GM23248 (cell line): ENCODE results near the gene TRA2A. TPM values are rescaled to one million over a fixed set of nuclear protein-coding genes. Genes with fewer than 3 reads are reported as not detected.
"Not testable (repeated sequence)": the region's sequence is repeated elsewhere in the genome, so short reads cannot be mapped to it uniquely, and the experiment has no call there.

ENCODE experiments used
- DNase-seq: peaks from one replicate; pipeline ENCODE4 v3.0.0-alpha.2; 2015
- H2AFZ ChIP-seq: fragments of 200-600 bp; sonication (generic); 2 replicates; pipeline ENCODE4 v1.6.1; 2016; ENCODE audit warnings: antibody characterized with exemption
- H3F3A ChIP-seq: fragments of 200-600 bp; sonication (generic); 2 replicates; pipeline ENCODE4 v1.6.1; 2016; ENCODE audit warnings: mild to moderate bottlenecking, antibody characterized with exemption, mixed run types; ENCODE audit not compliant: insufficient read depth
- H3K27ac ChIP-seq: fragments of 200-600 bp; sonication (generic); 2 replicates; pipeline ENCODE4 v1.5.1; 2016; ENCODE audit warnings: mild to moderate bottlenecking
- H3K27me3 ChIP-seq: fragments of 200-600 bp; sonication (generic); replicated peaks from 2 replicates; pipeline ENCODE4 v1.6.1; 2016; ENCODE audit warnings: mild to moderate bottlenecking; ENCODE audit not compliant: insufficient read depth
- H3K36me3 ChIP-seq: fragments of 200-600 bp; sonication (generic); 2 replicates; pipeline ENCODE4 v1.6.1; 2016; ENCODE audit warnings: low read depth, mild to moderate bottlenecking
- H3K4me1 ChIP-seq: fragments of 200-600 bp; sonication (generic); 2 replicates; pipeline ENCODE4 v1.6.1; 2016; ENCODE audit warnings: mild to moderate bottlenecking; ENCODE audit not compliant: insufficient read depth
- H3K4me2 ChIP-seq: fragments of 200-600 bp; sonication (generic); one replicate; pipeline ENCODE4 v1.6.1; 2016; ENCODE audit warnings: mild to moderate bottlenecking; ENCODE audit not compliant: unreplicated experiment
- H3K4me3 ChIP-seq: fragments of 200-600 bp; sonication (generic); 2 replicates; pipeline ENCODE4 v1.5.1; 2016; ENCODE audit warnings: mild to moderate bottlenecking
- H3K79me2 ChIP-seq: fragments of 200-600 bp; sonication (generic); 2 replicates; pipeline ENCODE4 v1.6.1; 2016; ENCODE audit warnings: mild to moderate bottlenecking; ENCODE audit not compliant: insufficient read depth
- H3K9ac ChIP-seq: fragments of 200-600 bp; sonication (generic); 2 replicates; pipeline ENCODE4 v1.6.1; 2016; ENCODE audit warnings: mild to moderate bottlenecking
- H3K9me2 ChIP-seq: fragments of 200-600 bp; sonication (generic); 2 replicates; pipeline ENCODE4 v1.6.1; 2016; ENCODE audit warnings: mixed run types, mild to moderate bottlenecking, moderate library complexity; ENCODE audit not compliant: insufficient read depth
- H3K9me3 ChIP-seq: fragments of 200-600 bp; sonication (generic); one replicate; pipeline ENCODE4 v1.6.1; 2017; ENCODE audit warnings: low read depth
- H4K20me1 ChIP-seq: fragments of 200-600 bp; sonication (generic); 2 replicates; pipeline ENCODE4 v1.6.0; 2016; ENCODE audit not compliant: insufficient read depth
- EZH2 ChIP-seq: fragments of 200-600 bp; sonication (generic); IDR thresholded peaks from 2 replicates; pipeline ENCODE4 v1.6.1; 2018; ENCODE audit warnings: antibody characterized with exemption, mild to moderate bottlenecking; ENCODE audit not compliant: insufficient read depth, poor library complexity, severe bottlenecking
- EZH2phosphoT487 ChIP-seq: fragments of 200-600 bp; sonication (generic); IDR thresholded peaks from 2 replicates; pipeline ENCODE4 v1.6.1; 2018; ENCODE audit warnings: antibody characterized with exemption, moderate library complexity, mild to moderate bottlenecking, low read depth; ENCODE audit not compliant: insufficient read depth
- WGBS, 2 experiments: methylation state at CpG; one replicate each; pipeline ENCODE4 v1.1.6; 2015 to 2017; ENCODE audit warnings: low lambda C conversion rate in 2 of 2, low coverage in 1 of 2; ENCODE audit errors: missing lambda C conversion rate in 2 of 2; 5-methylcytosine and 5-hydroxymethylcytosine counted together
- in situ Hi-C: fragments of 300-500 bp; cut with MboI; formaldehyde crosslinking; loops from 2 replicates; pipeline ENCODE4 v1.15.0; 2020
- polyA plus RNA-seq: library from polyadenylated mRNA; unstranded; fragments of >200 nt; fragmentation: Nextera tagmentation; extraction: Ambion mirVana; gene quantifications from 2 replicates; pipeline ENCODE4 v1.2.1, GENCODE V29; 2016
- total RNA-seq: library from RNA; depleted of rRNA; stranded (reverse); fragments of >200 nt; shearing (Covaris generic); gene quantifications from 2 replicates; pipeline ENCODE4 v1.2.3, GENCODE V29; 2014

TRA2A gene
- total and polyA plus RNA-seq, 2 experiments from 2014 or later = 26.2 to 87.9 TPM

DNA sequence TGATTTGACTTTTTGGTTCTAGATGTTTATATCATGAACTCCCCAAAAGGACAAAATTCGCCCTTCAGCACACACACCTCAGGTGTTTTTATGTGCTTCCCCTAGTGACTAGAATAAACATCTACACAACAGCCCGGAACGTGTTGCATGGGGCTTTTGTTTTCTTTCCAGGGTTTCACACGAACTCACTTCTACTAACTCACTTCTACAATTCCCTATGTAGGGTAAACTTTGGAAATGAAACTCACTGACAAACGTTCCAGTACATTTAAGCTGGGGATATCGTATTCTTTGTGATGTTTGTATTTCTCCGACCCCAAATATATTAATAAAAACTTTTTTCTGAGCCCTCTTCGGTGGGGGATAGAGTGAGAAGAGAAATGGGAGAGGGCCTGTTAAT is 1.4 kb downstream of the TRA2A start:
- no peaks in the 10 kb centered on the region for H3K27me3 ChIP-seq
- DNase-seq = peak; percentile 68
- no peaks in the 10 kb centered on the region for H3K36me3 ChIP-seq
- H3K4me2 ChIP-seq = peak overlapping the region; percentile 99
- peak overlapping the region; percentile 100 for H3K9ac ChIP-seq
- peaks cover 50% of the 10 kb centered on the region for H4K20me1 ChIP-seq
- TF ChIP-seq EZH2phosphoT487 (no peak), EZH2 (no peak)
- peaks cover 45% of the 10 kb centered on the region for H3K4me1 ChIP-seq
- in situ Hi-C loops = no loop called here
- H3K9me2 ChIP-seq = no peaks in the 10 kb centered on the region
- H3K27ac ChIP-seq = peak overlapping the region; percentile 98
- no peak overlapping the region for H2AFZ ChIP-seq
- peaks cover 73% of the 10 kb centered on the region for H3K79me2 ChIP-seq
- H3K4me3 ChIP-seq = peak overlapping the region; percentile 94
- H3F3A ChIP-seq = 0 out of 2 replicates have a peak, but pooled peaks cover 4% of the 10 kb centered on the region
- H3K9me3 ChIP-seq = no peaks in the 10 kb centered on the region
- 1 to 2% methylated on average over 8 of the region's 8 CpGs for WGBS, 2 experiments

DNA sequence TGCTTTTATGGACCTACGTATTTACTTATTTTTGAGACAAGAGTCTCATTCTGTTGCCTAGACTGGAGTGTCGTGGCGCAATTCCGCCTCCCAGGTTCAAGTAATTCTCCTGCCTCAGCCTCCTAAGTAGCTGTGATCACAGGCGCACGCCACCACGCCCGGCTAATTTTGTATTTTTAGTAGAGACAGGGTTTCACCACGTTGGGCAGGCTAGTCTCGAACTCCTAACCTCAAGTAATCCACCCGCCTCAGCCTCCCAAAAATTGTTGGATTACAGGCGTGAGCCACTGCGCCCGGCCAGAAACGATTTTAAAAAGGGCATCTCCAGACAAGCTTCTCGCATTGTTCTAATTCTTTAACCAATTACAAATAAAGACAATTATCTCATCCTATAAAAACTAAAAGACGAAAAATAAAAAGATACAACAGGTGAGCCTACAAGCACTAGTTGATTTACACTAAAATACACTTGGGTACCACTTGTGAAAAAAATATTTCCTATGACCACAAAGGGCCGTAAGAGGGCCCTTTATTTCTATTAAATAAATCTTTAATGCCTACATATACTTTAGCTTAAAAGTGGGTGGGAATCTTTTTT is 2.4 kb downstream of the TRA2A start:
- WGBS, 2 experiments = 88 to 90% methylated on average over 18 of the region's 18 CpGs
- in situ Hi-C loops = no loop called here
- H3K27me3 ChIP-seq = no peaks in the 10 kb centered on the region
- 0 out of 2 replicates have a peak, but pooled peaks cover 4% of the 10 kb centered on the region for H3F3A ChIP-seq
- H3K9me2 ChIP-seq = no peaks in the 10 kb centered on the region
- H2AFZ ChIP-seq = no peak overlapping the region
- H3K9ac ChIP-seq = peak overlapping the region; percentile 100
- H3K27ac ChIP-seq = no peak overlapping the region
- no peak for DNase-seq
- TF ChIP-seq EZH2 (no peak), EZH2phosphoT487 (no peak)
- H3K79me2 ChIP-seq = peaks cover 83% of the 10 kb centered on the region
- H3K36me3 ChIP-seq = no peaks in the 10 kb centered on the region
- no peaks in the 10 kb centered on the region for H3K9me3 ChIP-seq
- H3K4me2 ChIP-seq = peak overlapping the region; percentile 99
- peak overlapping the region; percentile 94 for H3K4me3 ChIP-seq
- peaks cover 45% of the 10 kb centered on the region for H3K4me1 ChIP-seq
- H4K20me1 ChIP-seq = peaks cover 60% of the 10 kb centered on the region

DNA sequence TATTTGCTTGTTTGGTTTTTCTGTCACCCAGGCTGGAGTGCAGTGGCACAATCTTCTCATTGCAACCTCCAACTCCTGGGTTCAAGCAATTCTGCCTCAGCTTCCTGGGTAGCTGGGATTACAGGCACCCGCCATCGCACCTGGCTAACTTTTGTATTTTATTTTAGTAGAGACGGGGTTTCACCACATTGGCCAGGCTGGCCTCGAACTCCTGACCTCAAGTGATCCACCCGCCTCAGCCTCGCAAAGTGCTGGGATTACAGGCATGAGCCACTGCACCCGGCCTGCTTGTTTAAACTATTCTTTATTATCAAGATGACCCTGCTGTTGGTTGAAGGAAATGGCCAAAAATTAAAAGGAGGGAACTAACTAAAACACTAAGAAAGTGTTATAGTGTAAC is 6.2 kb downstream of the TRA2A start:
- H3K4me3 ChIP-seq, H3K36me3 ChIP-seq, H2AFZ ChIP-seq, H3K27me3 ChIP-seq, H3K27ac ChIP-seq, H3K9me3 ChIP-seq, in situ Hi-C loops, H3K9ac ChIP-seq, H3K4me2 ChIP-seq, DNase-seq, H3K9me2 ChIP-seq: not testable (repeated sequence)
- 99 to 100% methylated on average over 7 of the region's 7 CpGs for WGBS, 2 experiments
- Histone ChIP-seq H4K20me1 (peaks cover 77% of the 10 kb centered on the region), H3F3A (peaks cover 16% of the 10 kb centered on the region; the same call in 1 of the 2 replicates), H3K4me1 (peaks cover 41% of the 10 kb centered on the region), H3K79me2 (peaks cover 100% of the 10 kb centered on the region)

DNA sequence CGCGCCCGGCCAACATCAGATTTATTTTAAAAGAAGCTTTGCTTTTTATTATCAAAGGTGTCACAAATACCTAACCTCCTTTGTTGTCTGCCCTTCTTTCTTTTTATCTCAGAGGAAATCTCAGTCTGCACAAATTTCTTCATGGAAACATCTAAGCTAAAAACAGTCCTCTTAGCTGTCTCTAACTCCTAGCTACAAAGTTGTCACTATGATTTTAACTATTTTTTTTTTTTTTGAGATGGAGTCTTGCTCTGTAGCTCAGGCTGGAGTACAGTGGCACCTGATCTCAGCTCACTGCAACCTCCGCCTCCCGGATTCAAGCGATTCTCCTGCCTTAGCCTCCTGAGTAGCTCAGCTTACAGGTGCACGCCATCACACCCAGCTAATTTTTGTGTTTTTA is 7.3 kb downstream of the TRA2A start:
- Histone ChIP-seq H3K9ac (no peak overlapping the region), H2AFZ (no peak overlapping the region), H3K79me2 (peaks cover 100% of the 10 kb centered on the region), H3K27me3 (no peaks in the 10 kb centered on the region), H3K9me3 (no peaks in the 10 kb centered on the region), H3K9me2 (no peaks in the 10 kb centered on the region), H3F3A (peaks cover 16% of the 10 kb centered on the region; the same call in 1 of the 2 replicates), H3K4me2 (no peak overlapping the region), H3K36me3 (peaks cover 17% of the 10 kb centered on the region), H4K20me1 (peaks cover 66% of the 10 kb centered on the region), H3K4me3 (no peak overlapping the region), H3K4me1 (peaks cover 34% of the 10 kb centered on the region), H3K27ac (no peak overlapping the region)
- WGBS, 2 experiments = 93 to 94% methylated on average over 7 of the region's 7 CpGs
- in situ Hi-C loops = no loop called here
- DNase-seq = no peak
- TF ChIP-seq EZH2phosphoT487 = no peak
- no peak for TF ChIP-seq EZH2
